Suppressor macrophage (primary cell): ENCODE measurements around the gene ACTR8.

Source experiments
- DNase-seq, 4 experiments: peaks; one replicate each; pipeline ENCODE4 v3.0.0-alpha.2; 2020 to 2022

The ACTR8 gene

GRCh38 chr3:53834429-53835095, 47.4 kb downstream of the ACTR8 start:
- DNase-seq = peak; percentile 69 to 87 (median 76)

- DNase-seq = peak; percentile 49 to 67 (median 64)
Observed at GRCh38 chr3:53833700-53834099, 48.3 kb downstream of the ACTR8 start.

GRCh38 chr3:53833053-53833645, 48.8 kb downstream of the ACTR8 start:
- no peak for DNase-seq

GRCh38 chr3:53830944-53831343, 51.0 kb downstream of the ACTR8 start:
- DNase-seq = no peak

GRCh38 chr3:53829605-53830004, 52.3 kb downstream of the ACTR8 start:
- no peak for DNase-seq

DNA sequence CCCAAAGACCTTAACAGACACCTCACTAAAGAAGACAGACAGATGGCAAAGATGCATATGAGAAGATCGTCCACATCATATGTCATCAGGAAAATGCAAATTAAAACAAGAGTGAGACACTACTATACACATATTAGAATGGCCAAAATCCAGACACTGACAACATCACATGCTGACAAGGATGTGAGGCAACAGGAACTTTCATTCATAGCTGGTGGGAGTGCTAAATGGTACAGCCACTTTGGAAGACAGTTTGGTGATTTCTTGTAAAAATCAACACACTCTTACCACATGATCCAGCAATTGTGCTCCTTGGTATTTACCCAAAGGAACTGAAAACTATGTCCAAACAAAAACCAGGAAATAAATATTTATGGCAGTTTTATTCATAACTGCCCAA, 53.4 kb downstream of the ACTR8 start:
- peak; percentile 17 to 49 (median 35) for DNase-seq

DNA sequence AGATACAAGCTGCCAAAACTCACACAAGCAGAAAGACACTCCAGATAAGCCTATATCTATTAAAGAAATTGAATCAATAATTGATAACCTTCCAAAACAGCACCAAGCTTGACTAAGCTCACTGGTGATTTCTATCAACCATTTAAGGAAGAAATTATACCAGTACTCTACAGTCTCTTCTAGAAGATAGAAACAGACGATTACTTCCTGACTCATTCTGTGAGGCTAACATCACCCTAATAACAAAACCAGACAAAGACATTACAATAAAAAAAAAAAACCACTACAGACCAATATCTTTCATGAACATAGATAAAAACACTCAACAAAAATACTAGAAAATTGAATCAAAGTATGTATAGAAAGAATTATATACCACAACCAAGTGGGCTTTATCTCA, 55.9 kb downstream of the ACTR8 start:
- no peak for DNase-seq

- DNase-seq = no peak
Observed at GRCh38 chr3:53824795-53825194, 57.2 kb downstream of the ACTR8 start.

GRCh38 chr3:53823956-53824657, 57.8 kb downstream of the ACTR8 start:
- no peak for DNase-seq

- no peak for DNase-seq
Observed at GRCh38 chr3:53823026-53823955, 58.7 kb downstream of the ACTR8 start.

DNA sequence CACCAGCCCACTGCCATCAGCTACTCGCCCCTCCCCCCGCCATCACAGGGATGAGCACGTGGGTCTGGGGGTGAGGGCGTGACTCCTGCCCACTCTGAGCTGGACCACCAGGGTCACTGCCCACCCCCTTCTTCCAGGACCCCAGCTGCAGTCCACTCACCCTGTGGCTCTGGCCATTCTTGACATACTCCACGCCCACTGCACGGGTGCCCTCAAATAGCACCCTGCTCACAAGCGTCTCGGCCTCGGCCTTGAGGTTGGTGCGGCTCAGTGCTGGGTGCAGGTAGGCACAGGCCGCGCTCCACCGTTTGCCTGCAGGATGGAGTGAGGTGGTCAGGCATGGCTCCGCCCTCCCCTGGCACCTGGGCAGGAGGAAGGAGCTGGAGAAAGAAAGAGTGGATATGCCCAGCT, 59.6 kb downstream of the ACTR8 start:
- no peak for DNase-seq

GRCh38 chr3:53821631-53822121, 60.3 kb downstream of the ACTR8 start:
- no peak for DNase-seq

- no peak for DNase-seq
Observed at GRCh38 chr3:53820756-53821580, 61.0 kb downstream of the ACTR8 start.

- no peak for DNase-seq
Observed at GRCh38 chr3:53820084-53820483, 61.9 kb downstream of the ACTR8 start.

- no peak for DNase-seq
Observed at GRCh38 chr3:53819163-53819868, 62.6 kb downstream of the ACTR8 start.

DNA sequence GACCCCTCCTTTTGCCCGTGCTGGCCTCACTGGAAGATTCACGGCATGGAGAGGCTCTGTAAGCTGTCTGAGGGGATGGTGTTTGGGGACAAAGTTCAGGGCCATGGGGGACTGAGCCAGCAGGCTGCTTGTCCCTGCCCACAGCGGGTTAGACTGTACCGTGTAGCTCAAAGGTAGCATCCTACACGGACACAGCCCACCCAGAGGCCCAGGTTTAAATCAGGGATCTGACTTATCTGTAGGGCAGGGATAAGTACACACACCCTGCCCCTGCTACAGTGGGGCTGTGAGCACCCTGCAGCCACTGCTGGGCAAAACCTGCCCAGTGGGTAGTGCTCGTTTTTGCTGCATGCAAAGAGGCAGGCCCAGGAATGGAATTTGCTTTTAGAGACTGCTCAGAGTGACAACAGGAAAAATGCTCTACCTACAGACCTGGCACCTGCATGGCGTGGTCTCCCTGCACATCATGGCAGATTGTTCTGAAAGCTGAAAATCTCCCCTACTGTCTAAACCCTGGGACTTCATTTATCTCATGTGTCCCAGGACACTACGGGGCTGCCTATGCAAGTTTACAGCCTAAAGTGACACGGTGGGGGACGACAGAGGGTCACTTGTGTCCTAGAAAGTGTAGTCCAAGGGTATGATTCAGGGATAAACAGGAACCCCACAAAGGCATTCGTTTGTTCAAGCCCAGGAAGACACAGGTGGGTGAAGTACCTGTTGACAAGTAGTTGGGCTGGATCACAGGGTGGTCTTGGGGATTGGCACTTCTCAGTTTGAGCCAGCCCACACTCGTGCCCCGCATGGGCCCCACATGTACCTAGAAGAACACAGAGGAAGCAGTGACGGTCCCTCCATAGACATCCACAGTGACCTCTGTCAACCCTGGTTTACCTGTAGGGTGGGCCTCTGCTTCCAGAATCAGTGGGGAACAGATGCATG, 63.5 kb downstream of the ACTR8 start:
- DNase-seq = no peak

GRCh38 chr3:53817809-53818208, 64.1 kb downstream of the ACTR8 start:
- no peak for DNase-seq

DNA sequence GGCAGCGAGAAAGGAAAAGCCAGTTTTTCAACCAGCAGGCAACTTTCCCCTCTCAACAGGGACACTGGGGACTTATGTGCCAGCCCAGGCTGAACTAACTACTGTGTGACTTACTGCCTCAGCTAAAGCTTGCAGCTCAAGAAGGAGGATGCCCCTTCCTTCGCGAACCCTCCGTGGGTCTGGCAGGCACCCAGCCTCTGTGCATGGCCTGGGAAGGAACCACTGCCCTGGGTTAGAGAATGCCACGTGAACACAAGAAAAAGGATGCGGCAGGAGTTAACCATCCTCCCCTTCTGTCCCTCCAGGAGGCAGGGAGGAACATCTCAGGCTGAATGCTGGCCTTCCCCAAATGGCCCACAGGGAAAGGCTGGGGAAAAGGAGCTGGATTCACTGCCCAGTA, 64.7 kb downstream of the ACTR8 start:
- DNase-seq = no peak
